ENCODE measurements around the gene C7orf33.

The C7orf33 gene

GRCh38 chr7:148626828-148627227 lies 36.3 kb downstream of the C7orf33 start:
- DNase-seq (ENCODE audit: low read depth) = no peak

- DNase-seq (ENCODE audit: low read depth) = no peak
Observed at GRCh38 chr7:148628011-148628410, 37.4 kb downstream of the C7orf33 start.

- DNase-seq (ENCODE audit: low read depth) = no peak
Observed at GRCh38 chr7:148630078-148630477, 39.5 kb downstream of the C7orf33 start.

GRCh38 chr7:148633761-148634160 lies 43.2 kb downstream of the C7orf33 start:
- DNase-seq (ENCODE audit: low read depth) = no peak

- no peak for DNase-seq (ENCODE audit: low read depth)
Observed at GRCh38 chr7:148637094-148637493, 46.5 kb downstream of the C7orf33 start.

- no peak for DNase-seq (ENCODE audit: low read depth)
Observed at GRCh38 chr7:148645898-148646297, 55.3 kb downstream of the C7orf33 start.

GRCh38 chr7:148650232-148650858 lies 59.8 kb downstream of the C7orf33 start:
- DNase-seq (ENCODE audit: low read depth) = peak; percentile 12

GRCh38 chr7:148652773-148653172 lies 62.2 kb downstream of the C7orf33 start:
- no peak for DNase-seq (ENCODE audit: low read depth)

- DNase-seq (ENCODE audit: low read depth) = no peak
Observed at GRCh38 chr7:148657929-148658328, 67.4 kb downstream of the C7orf33 start.

GRCh38 chr7:148661471-148661870 lies 70.9 kb downstream of the C7orf33 start:
- DNase-seq (ENCODE audit: low read depth) = no peak

GRCh38 chr7:148662646-148663045 lies 72.1 kb downstream of the C7orf33 start:
- no peak for DNase-seq (ENCODE audit: low read depth)

GRCh38 chr7:148664324-148664723 lies 73.8 kb downstream of the C7orf33 start:
- peak; percentile 2 for DNase-seq (ENCODE audit: low read depth)

GRCh38 chr7:148665221-148665620 lies 74.7 kb downstream of the C7orf33 start:
- no peak for DNase-seq (ENCODE audit: low read depth)

Data from GM04504 (cell line).